ENCODE data around the gene VMP1.
"Not testable (repeated sequence)": the region's sequence is repeated elsewhere in the genome, so short reads cannot be mapped to it uniquely, and the experiment has no call there.

The VMP1 gene

GRCh38 chr17:59815965-59816364 is 108.5 kb downstream of the VMP1 start:
- Histone ChIP-seq H3K4me1 (peaks cover 14 to 66% (median 35%) of the 10 kb centered on the region in 10 experiments), H3K9me3 (replicated peaks in 1 of 11) (no peaks in the 10 kb centered on the region), H3K9ac (no peak overlapping the region), H4K20me1 (no peaks in the 10 kb centered on the region), H3K27me3 (no peaks in the 10 kb centered on the region), H3K4me2 (peak overlapping the region in 3 of 11 experiments; percentile 0 to 36 (median 14); a peak in 4 of 22 replicates), H3K4me3 (no peak overlapping the region), H3K36me3 (peaks cover 22 to 86% (median 58%) of the 10 kb centered on the region in 11 experiments), H3K27ac (peak overlapping the region in 10 of 11 experiments; percentile 3 to 85 (median 26); a peak in 14 of 22 replicates)
- TF ChIP-seq Cebpa-rat (IDR thresholded peaks at IDR 0.05), result 0 out of 22 replicates have a peak, but pooled peaks of 1 of the 11 experiments have one; percentile 26

GRCh38 chr17:59825533-59826322 is 118.3 kb downstream of the VMP1 start:
- TF ChIP-seq Cebpa-rat (IDR thresholded peaks at IDR 0.05), result no peak
- Histone ChIP-seq H3K9me3 (replicated peaks in 1 of 11) (no peaks in the 10 kb centered on the region; a peak in 1 of 22 replicates), H4K20me1 (no peaks in the 10 kb centered on the region), H3K4me2 (peak overlapping the region; percentile 77 to 93 (median 86)), H3K4me3 (no peak overlapping the region), H3K9ac (peak overlapping the region in 2 of 11 experiments; percentile 2 to 3; a peak in 2 of 22 replicates), H3K27ac (peak overlapping the region; percentile 3 to 91 (median 85); a peak in 17 of 22 replicates), H3K27me3 (no peaks in the 10 kb centered on the region), H3K4me1 (peaks cover 55 to 71% (median 61%) of the 10 kb centered on the region in 10 experiments), H3K36me3 (peaks cover 16 to 50% (median 31%) of the 10 kb centered on the region in 11 experiments)

GRCh38 chr17:59826706-59827453 is 119.4 kb downstream of the VMP1 start:
- peak overlapping the region; percentile 68 to 91 (median 86); a peak in 21 of 22 replicates for H3K27ac ChIP-seq
- H3K9me3 ChIP-seq (replicated peaks in 1 of 11), result no peaks in the 10 kb centered on the region; a peak in 1 of 22 replicates
- no peaks in the 10 kb centered on the region for H3K27me3 ChIP-seq
- 0 out of 20 replicates have a peak overlapping the region, but pooled peaks of 1 of the 10 experiments have one; percentile 49 for H3K4me3 ChIP-seq
- H3K36me3 ChIP-seq, result peaks cover 10 to 38% (median 22%) of the 10 kb centered on the region in 11 experiments; a peak in 21 of 22 replicates
- TF ChIP-seq Cebpa-rat (IDR thresholded peaks at IDR 0.05), result no peak
- peak overlapping the region; percentile 77 to 93 (median 86) for H3K4me2 ChIP-seq
- H4K20me1 ChIP-seq, result no peaks in the 10 kb centered on the region
- H3K4me1 ChIP-seq, result peaks cover 66 to 83% (median 72%) of the 10 kb centered on the region in 10 experiments
- peak overlapping the region in 9 of 11 experiments; percentile 70 to 80 (median 74); a peak in 10 of 22 replicates for H3K9ac ChIP-seq

- no peaks in the 10 kb centered on the region for H4K20me1 ChIP-seq
- peaks cover 75 to 90% (median 81%) of the 10 kb centered on the region in 10 experiments for H3K4me1 ChIP-seq
- TF ChIP-seq Cebpa-rat (IDR thresholded peaks at IDR 0.05), result no peak
- peak overlapping the region; percentile 68 to 91 (median 86) for H3K27ac ChIP-seq
- no peaks in the 10 kb centered on the region; a peak in 1 of 22 replicates for H3K9me3 ChIP-seq (replicated peaks in 1 of 11)
- H3K27me3 ChIP-seq, result no peaks in the 10 kb centered on the region
- H3K4me3 ChIP-seq, result peak overlapping the region in 4 of 10 experiments; percentile 32 to 49 (median 37); a peak in 6 of 20 replicates
- peak overlapping the region; percentile 70 to 80 (median 74); a peak in 20 of 22 replicates for H3K9ac ChIP-seq
- peak overlapping the region; percentile 77 to 93 (median 86) for H3K4me2 ChIP-seq
- H3K36me3 ChIP-seq, result peaks cover 0 to 28% (median 12%) of the 10 kb centered on the region in 11 experiments; a peak in 17 of 22 replicates
Measured at GRCh38 chr17:59827721-59828477, 120.4 kb downstream of the VMP1 start.

GRCh38 chr17:59828478-59828760 is 121.0 kb downstream of the VMP1 start:
- Histone ChIP-seq H3K27me3 (no peaks in the 10 kb centered on the region), H3K36me3 (peaks cover 0 to 23% (median 9%) of the 10 kb centered on the region in 11 experiments; a peak in 13 of 22 replicates), H3K9me3 (replicated peaks in 1 of 11) (no peaks in the 10 kb centered on the region; a peak in 1 of 22 replicates), H3K9ac (peak overlapping the region; percentile 70 to 80 (median 74)), H3K27ac (peak overlapping the region; percentile 68 to 91 (median 86)), H3K4me3 (peak overlapping the region in 8 of 10 experiments; percentile 32 to 60 (median 42); a peak in 14 of 20 replicates), H3K4me2 (peak overlapping the region; percentile 77 to 93 (median 86)), H4K20me1 (no peaks in the 10 kb centered on the region), H3K4me1 (peaks cover 79 to 93% (median 86%) of the 10 kb centered on the region in 10 experiments)
- TF ChIP-seq Cebpa-rat (IDR thresholded peaks at IDR 0.05), result no peak

GRCh38 chr17:59828819-59829216 is 121.4 kb downstream of the VMP1 start:
- Histone ChIP-seq H3K27ac (peak overlapping the region; percentile 68 to 91 (median 86)), H3K4me1 (peaks cover 79 to 96% (median 86%) of the 10 kb centered on the region in 10 experiments)

GRCh38 chr17:59829217-59830006 is 122.0 kb downstream of the VMP1 start:
- Histone ChIP-seq H3K27ac (peak overlapping the region; percentile 68 to 91 (median 86)), H4K20me1 (no peaks in the 10 kb centered on the region), H3K4me2 (peak overlapping the region; percentile 77 to 93 (median 86)), H3K4me3 (peak overlapping the region; percentile 28 to 60 (median 44); a peak in 18 of 20 replicates), H3K9ac (peak overlapping the region; percentile 70 to 80 (median 74)), H3K9me3 (replicated peaks in 1 of 11) (no peaks in the 10 kb centered on the region; a peak in 1 of 22 replicates), H3K36me3 (peaks cover 0 to 20% (median 7%) of the 10 kb centered on the region in 11 experiments; a peak in 16 of 22 replicates), H3K4me1 (peaks cover 79 to 97% (median 85%) of the 10 kb centered on the region in 10 experiments), H3K27me3 (no peaks in the 10 kb centered on the region)
- TF ChIP-seq Cebpa-rat (IDR thresholded peaks at IDR 0.05), result peak in 2 of 11 experiments; percentile 1 to 6; a peak in 1 of 22 replicates

More at GRCh38 chr17:59828819-59829216, 121.4 kb downstream of the VMP1 start:
- Histone ChIP-seq H3K4me3 (peak overlapping the region; percentile 26 to 60 (median 37); a peak in 17 of 20 replicates), H3K4me2 (peak overlapping the region; percentile 77 to 93 (median 86)), H3K9ac (peak overlapping the region; percentile 70 to 80 (median 74)), H3K36me3 (peaks cover 0 to 20% (median 6%) of the 10 kb centered on the region in 11 experiments; a peak in 13 of 22 replicates)
- not testable (repeated sequence) for H4K20me1 ChIP-seq; H3K27me3 ChIP-seq; H3K9me3 ChIP-seq (replicated peaks in 1 of 11)
- TF ChIP-seq Cebpa-rat (IDR thresholded peaks at IDR 0.05), result peak in 2 of 11 experiments; percentile 39 to 48; a peak in 1 of 22 replicates

Measured in BLaER1 treated with 17β-estradiol and CSF1 and Interleukin-3, amounts not matched to agents 10 nM and 100 nM (cell line).